ENCODE results near the gene LUC7L. TPM values are rescaled to one million over a fixed set of nuclear protein-coding genes. Genes with fewer than 3 reads are reported as not detected.
"Not testable (repeated sequence)": the region's sequence is repeated elsewhere in the genome, so short reads cannot be mapped to it uniquely, and the experiment has no call there.

Gene LUC7L
- total RNA-seq, 4 donors from 2014 or later: 85.1 to 316 (median 153) TPM

- Histone ChIP-seq H3K4me1 (peaks cover 0 to 13% (median 6%) of the 10 kb centered on the region in 4 donors), H3K9me3 (no peaks in the 10 kb centered on the region), H3K27ac (peak overlapping the region in 3 of 4 donors; percentile 50 to 66 (median 59)), H3K36me3 (no peaks in the 10 kb centered on the region), H3K27me3 (no peaks in the 10 kb centered on the region), H3K4me3 (no peak overlapping the region)
- peak; percentile 77 for DNase-seq
- in situ Hi-C loops (cut with MboI; ENCODE audit: low pct_ligation_motif_present in 1 of 4, low pct_unique_long_range_greater_than_20kb in 1 of 4, low sequenced_read_pairs in 3 of 4) (no loop called here), intact Hi-C loops (cut with DNase I; ENCODE audit: low total_unique reads) (loop anchor here (1.0 kb wide), 1 partner anchor 20 kb away; no protein-coding TSS in a partner anchor)
- WGBS, 2 donors (ENCODE audit: low coverage in 1 of 2): 49 to 83% methylated on average over 2 to 40 of the region's 40 CpGs
- TF ChIP-seq CTCF (IDR thresholded peaks at IDR 0.05) (no peak), POLR2AphosphoS5 (IDR thresholded peaks at IDR 0.05) (peak in 1 of 3 donors; percentile 12), POLR2A (IDR thresholded peaks at IDR 0.05) (peak; percentile 55)
These were observed 39.1 kb upstream of the LUC7L start for GRCh38 chr16:268141-269053.

DNA sequence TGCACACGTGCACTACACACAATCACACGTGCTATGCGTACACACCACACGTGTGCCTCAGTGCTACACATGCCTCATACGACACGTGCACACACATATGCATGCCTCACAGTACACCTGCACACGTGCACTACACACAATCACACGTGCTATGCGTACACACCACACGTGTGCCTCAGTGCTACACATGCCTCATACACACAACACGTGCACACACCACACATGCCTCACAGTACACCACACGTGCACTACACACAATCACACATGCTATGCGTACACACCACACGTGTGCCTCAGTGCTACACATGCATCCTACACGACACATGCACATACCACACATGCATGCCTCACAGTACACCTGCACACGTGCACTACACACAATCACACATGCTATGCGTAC, 38.3 kb upstream of the LUC7L start:
- 78 to 91% methylated on average over 12 to 17 of the region's 17 CpGs for WGBS, 2 donors (ENCODE audit: low coverage in 1 of 2)
- H3K4me1 ChIP-seq: peaks cover 0 to 11% (median 5%) of the 10 kb centered on the region in 4 donors
- DNase-seq; in situ Hi-C loops (cut with MboI; ENCODE audit: low pct_ligation_motif_present in 1 of 4, low pct_unique_long_range_greater_than_20kb in 1 of 4, low sequenced_read_pairs in 3 of 4); H3K27me3 ChIP-seq; H3K27ac ChIP-seq; intact Hi-C loops (cut with DNase I; ENCODE audit: low total_unique reads); H3K36me3 ChIP-seq; H3K4me3 ChIP-seq; H3K9me3 ChIP-seq: not testable (repeated sequence)

DNA sequence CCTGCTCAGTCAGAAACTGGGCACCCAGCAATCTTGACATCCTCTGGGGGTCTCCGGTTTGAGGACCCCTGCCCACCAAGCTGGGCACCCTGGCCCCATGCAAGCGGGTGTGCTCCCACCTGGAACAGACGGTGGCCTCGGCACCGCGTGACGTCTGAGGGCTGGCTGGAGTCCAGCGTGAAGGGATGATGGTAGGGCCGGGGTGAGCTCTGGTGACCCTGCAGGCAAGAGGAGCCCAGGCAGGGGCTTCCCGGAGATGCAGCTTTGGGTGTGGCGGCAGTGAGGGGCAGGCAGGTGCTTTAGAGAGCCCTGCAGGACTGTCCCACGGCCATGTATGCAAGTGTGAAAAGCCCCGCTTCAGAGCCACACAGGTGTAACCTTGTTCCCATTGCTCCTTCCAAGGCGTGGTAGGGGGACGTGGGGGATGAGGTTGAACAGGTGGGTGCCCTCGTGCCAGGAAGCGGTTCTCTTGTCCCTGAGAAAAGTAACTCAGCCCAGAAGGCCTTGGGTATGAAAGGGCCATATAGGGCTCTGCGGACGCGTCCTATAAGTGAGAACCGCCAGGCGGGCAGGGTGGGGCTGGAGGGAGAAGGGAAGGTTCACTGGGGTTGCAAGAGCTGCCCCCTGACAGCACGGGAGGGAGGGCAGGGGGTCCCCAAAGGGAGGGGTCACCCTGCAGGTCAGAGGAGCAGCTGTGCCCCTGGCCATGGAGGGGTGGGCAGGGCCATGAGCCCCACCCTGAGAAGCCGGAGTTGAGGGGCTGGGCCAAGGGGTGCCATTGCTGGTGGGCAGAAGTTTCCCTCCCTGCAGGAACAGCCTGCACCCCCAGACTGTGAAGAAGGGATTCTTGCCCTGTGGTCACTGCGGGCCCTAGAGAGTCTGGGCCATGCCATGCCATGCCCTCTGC, 37.3 kb upstream of the LUC7L start:
- H3K27me3 ChIP-seq: no peaks in the 10 kb centered on the region
- 79% methylated on average over 24 of the region's 25 CpGs; no CpG with 5 or more reads in 1 of the 2 donors for WGBS, 2 donors (ENCODE audit: low coverage in 1 of 2)
- DNase-seq: no peak

DNA sequence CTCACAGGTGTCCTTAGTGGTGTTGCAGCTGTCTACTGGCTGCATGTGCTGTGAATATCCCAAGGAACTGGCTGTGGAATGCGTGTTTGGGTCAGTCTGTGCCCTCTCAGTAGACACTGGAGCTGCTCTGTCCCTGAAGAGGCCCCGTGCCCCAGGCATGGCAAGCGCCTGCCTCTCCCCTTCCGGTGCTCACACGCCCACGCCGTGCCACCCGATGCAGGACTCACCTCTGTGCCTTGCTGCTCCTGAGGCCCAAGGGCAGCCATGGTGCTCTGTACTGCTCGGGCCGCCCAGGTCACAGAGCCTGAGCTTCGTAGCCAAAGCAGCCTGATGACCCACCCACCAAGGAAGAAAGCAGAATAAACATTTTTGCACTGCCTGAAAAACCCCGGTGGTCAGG, 36.5 kb upstream of the LUC7L start:
- in situ Hi-C loops (cut with MboI; ENCODE audit: low pct_ligation_motif_present in 1 of 4, low pct_unique_long_range_greater_than_20kb in 1 of 4, low sequenced_read_pairs in 3 of 4) (no loop called here), intact Hi-C loops (cut with DNase I; ENCODE audit: low total_unique reads) (no loop called here)
- Histone ChIP-seq H3K9me3 (no peaks in the 10 kb centered on the region), H3K27me3 (no peaks in the 10 kb centered on the region), H3K4me3 (no peak overlapping the region), H3K36me3 (peaks cover 0 to 18% (median 7%) of the 10 kb centered on the region in 4 donors), H3K4me1 (peaks cover 0 to 11% (median 5%) of the 10 kb centered on the region in 4 donors), H3K27ac (no peak overlapping the region)
- DNase-seq: no peak
- WGBS, 2 donors (ENCODE audit: low coverage in 1 of 2): 77% methylated on average over 11 of the region's 12 CpGs; no CpG with 5 or more reads in 1 of the 2 donors
- TF ChIP-seq POLR2A (IDR thresholded peaks at IDR 0.05) (no peak), CTCF (IDR thresholded peaks at IDR 0.05) (no peak), POLR2AphosphoS5 (IDR thresholded peaks at IDR 0.05) (no peak)

More for the DNA sequence above, 37.3 kb upstream of the LUC7L start:
- peaks cover 0 to 14% (median 6%) of the 10 kb centered on the region in 4 donors for H3K36me3 ChIP-seq
- no peaks in the 10 kb centered on the region for H3K9me3 ChIP-seq
- peaks cover 0 to 11% (median 5%) of the 10 kb centered on the region in 4 donors for H3K4me1 ChIP-seq
- H3K27ac ChIP-seq: no peak overlapping the region
- intact Hi-C loops (cut with DNase I; ENCODE audit: low total_unique reads): no loop called here
- in situ Hi-C loops (cut with MboI; ENCODE audit: low pct_ligation_motif_present in 1 of 4, low pct_unique_long_range_greater_than_20kb in 1 of 4, low sequenced_read_pairs in 3 of 4): no loop called here
- H3K4me3 ChIP-seq: no peak overlapping the region
- TF ChIP-seq EP300 (IDR thresholded peaks at IDR 0.05; ENCODE audit: low read depth): no peak
